Nephron (organoid): Measurements from ENCODE around the gene EFNA5.
A peak's percentile ranks its signal among the peaks of the same experiment; 100 is the strongest.

ENCODE experiments used
- H3K27ac Mint-ChIP-seq, 3 experiments: 2 replicates each; pipeline ENCODE4 v1.8.0; 2020; ENCODE audit warnings: mixed read lengths in 3 of 3, mild to moderate bottlenecking in 2 of 3, moderate library complexity in 1 of 3
- H3K27me3 Mint-ChIP-seq: 2 replicates; pipeline ENCODE4 v1.8.0; 2021; ENCODE audit warnings: low read depth, mild to moderate bottlenecking, moderate library complexity, mixed read lengths
- H3K36me3 Mint-ChIP-seq: 2 replicates; pipeline ENCODE4 v1.8.0; 2020; ENCODE audit warnings: low read depth, mixed read lengths
- H3K4me1 Mint-ChIP-seq: 2 replicates; pipeline ENCODE4 v1.8.0; 2020; ENCODE audit warnings: mixed read lengths
- H3K4me3 Mint-ChIP-seq, 3 experiments: 2 replicates each; pipeline ENCODE4 v1.8.0; 2020; ENCODE audit warnings: mild to moderate bottlenecking in 3 of 3, mixed read lengths in 3 of 3, moderate library complexity in 2 of 3
- H3K9me3 Mint-ChIP-seq: 2 replicates; pipeline ENCODE4 v1.8.0; 2020; ENCODE audit warnings: mixed read lengths
- TF ChIP-seq, protein P1 (sequence below), 3 experiments: fragments of 200-600 bp; sonication (generic); IDR thresholded peaks; one replicate each; pipeline ENCODE4 v1.5.0; 2021; ENCODE audit warnings: antibody characterized with exemption in 3 of 3; ENCODE audit not compliant: unreplicated experiment in 3 of 3

The EFNA5 gene

DNA sequence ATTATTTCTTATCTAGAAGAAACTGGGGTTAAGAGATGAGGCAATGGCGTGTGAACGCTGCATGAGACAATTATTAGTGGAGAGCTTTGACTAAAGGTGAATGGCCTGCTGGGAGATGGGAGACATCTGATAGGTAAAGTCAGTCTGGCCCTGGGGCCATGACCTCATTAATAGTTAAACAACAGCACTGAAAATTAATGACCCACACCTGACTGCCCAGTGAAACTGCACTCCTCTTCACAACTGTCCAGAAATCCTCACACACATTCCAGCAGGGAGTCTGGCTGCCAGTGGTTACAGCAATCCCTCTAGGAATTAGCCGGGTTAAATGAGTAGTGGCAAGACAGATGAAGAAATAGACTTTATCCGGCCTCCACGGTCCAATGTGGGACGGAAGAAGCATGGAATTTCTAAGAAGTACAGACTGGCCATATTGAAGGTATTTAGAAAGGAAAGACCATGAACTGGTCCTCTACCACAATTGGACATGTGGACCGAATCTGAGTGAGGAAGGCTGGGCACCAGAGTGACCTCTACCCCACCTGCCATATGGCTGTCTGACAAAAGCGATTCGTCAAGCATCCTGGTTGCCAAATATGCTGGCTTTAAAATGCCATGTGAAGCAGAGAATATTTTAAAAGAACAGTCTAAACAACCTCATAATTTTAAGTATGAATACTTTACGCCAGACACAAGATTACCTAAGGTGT, 138.4 kb downstream of the EFNA5 start:
- Mint-ChIP-seq H3K4me1 (peaks cover 33% of the 10 kb centered on the region), H3K9me3 (no peaks in the 10 kb centered on the region), H3K27me3 (no peaks in the 10 kb centered on the region), H3K4me3 (peak overlapping the region in 1 of 3 experiments; percentile 4), H3K27ac (peak overlapping the region in 2 of 3 experiments; percentile 42 to 60), H3K36me3 (peaks cover 3% of the 10 kb centered on the region)
- TF ChIP-seq, protein P1, sequence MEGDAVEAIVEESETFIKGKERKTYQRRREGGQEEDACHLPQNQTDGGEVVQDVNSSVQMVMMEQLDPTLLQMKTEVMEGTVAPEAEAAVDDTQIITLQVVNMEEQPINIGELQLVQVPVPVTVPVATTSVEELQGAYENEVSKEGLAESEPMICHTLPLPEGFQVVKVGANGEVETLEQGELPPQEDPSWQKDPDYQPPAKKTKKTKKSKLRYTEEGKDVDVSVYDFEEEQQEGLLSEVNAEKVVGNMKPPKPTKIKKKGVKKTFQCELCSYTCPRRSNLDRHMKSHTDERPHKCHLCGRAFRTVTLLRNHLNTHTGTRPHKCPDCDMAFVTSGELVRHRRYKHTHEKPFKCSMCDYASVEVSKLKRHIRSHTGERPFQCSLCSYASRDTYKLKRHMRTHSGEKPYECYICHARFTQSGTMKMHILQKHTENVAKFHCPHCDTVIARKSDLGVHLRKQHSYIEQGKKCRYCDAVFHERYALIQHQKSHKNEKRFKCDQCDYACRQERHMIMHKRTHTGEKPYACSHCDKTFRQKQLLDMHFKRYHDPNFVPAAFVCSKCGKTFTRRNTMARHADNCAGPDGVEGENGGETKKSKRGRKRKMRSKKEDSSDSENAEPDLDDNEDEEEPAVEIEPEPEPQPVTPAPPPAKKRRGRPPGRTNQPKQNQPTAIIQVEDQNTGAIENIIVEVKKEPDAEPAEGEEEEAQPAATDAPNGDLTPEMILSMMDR (IDR thresholded peaks at IDR 0.05; ENCODE audit: unreplicated experiment in 3 of 3), result no peak

DNA sequence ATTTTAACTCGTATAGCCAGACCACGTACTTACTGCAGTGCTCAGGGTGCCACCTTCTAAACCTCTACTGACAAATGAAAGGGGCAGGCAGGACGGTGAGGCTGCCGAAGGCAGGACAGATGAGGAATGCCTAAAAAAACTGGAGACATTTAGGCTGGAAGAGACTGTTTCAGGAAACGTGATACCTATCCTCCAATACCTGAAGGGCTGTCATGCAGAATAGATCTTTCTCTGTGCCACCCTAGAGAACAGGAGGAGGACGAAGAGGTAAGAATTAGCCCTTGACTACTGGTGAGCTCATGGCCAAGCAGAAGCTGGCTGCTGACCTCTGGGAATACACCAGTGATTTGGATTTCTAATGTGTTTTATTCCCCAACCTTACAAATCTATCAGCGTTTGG, 139.4 kb downstream of the EFNA5 start:
- Mint-ChIP-seq H3K4me3 (no peak overlapping the region), H3K9me3 (no peaks in the 10 kb centered on the region), H3K27me3 (no peaks in the 10 kb centered on the region), H3K27ac (peak overlapping the region in 1 of 3 experiments; percentile 60), H3K4me1 (peaks cover 37% of the 10 kb centered on the region), H3K36me3 (peaks cover 3% of the 10 kb centered on the region)
- TF ChIP-seq, protein P1 (IDR thresholded peaks at IDR 0.05; ENCODE audit: unreplicated experiment in 3 of 3), result no peak

DNA sequence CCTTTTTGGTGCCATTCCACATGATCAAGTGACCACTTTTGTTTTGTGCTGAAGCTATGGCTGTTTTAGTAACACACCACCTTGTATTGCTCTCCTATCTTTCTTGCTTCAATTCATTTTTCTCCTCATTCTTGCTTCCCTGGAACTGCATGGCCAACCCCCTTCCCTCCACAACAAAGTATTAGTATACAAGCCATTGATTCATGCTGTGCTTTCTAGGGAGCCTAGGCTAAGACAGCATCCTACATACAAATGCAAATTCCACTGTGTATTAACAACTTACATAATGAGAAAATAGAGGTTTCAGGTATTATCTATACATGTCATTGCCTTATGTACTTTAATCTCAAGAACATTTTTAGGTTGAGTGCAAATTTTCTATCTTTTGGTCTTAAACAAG, 141.1 kb downstream of the EFNA5 start:
- peaks cover 3% of the 10 kb centered on the region for H3K36me3 Mint-ChIP-seq
- no peak overlapping the region for H3K4me3 Mint-ChIP-seq
- H3K9me3 Mint-ChIP-seq, result no peaks in the 10 kb centered on the region
- no peak overlapping the region for H3K27ac Mint-ChIP-seq
- H3K27me3 Mint-ChIP-seq, result no peaks in the 10 kb centered on the region
- peaks cover 33% of the 10 kb centered on the region for H3K4me1 Mint-ChIP-seq
- TF ChIP-seq, protein P1 (IDR thresholded peaks at IDR 0.05; ENCODE audit: unreplicated experiment in 3 of 3), result no peak

DNA sequence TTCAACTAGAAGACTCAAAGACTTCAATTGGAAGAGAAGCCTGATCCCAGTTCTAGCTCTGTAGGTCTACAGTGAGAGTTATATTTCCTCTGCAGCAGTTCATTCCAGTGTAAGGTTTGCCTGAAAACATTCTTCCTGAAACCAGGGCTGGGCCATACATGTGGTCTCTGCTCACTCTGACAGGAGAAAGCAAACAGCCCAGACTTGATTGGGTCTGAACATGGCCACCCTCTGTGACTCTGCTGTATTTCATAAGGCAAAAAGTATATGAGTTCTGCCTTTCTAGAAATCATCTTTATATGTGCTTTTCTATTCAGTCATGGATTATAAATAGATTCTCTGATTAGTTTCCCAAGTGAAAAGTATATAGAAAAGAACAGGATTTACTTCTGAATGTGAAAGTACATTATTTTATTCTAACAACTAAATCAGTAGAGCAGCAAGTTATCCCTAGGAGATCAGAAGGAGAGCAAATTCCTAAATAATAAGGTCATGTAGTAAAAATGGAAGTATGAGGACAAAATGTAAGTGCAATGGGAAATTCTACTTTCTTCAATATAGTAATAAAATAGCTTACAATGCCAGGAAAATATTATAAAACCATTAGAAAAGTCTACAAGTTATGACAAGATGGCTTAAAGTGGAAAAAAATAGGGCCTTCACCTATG, 144.3 kb downstream of the EFNA5 start:
- peak overlapping the region in 2 of 3 experiments; percentile 16 to 55 for H3K27ac Mint-ChIP-seq
- no peak overlapping the region for H3K4me3 Mint-ChIP-seq
- H3K36me3 Mint-ChIP-seq, result peaks cover 3% of the 10 kb centered on the region
- peaks cover 23% of the 10 kb centered on the region for H3K4me1 Mint-ChIP-seq
- no peaks in the 10 kb centered on the region for H3K9me3 Mint-ChIP-seq
- TF ChIP-seq, protein P1 (IDR thresholded peaks at IDR 0.05; ENCODE audit: unreplicated experiment in 3 of 3), result no peak
- no peaks in the 10 kb centered on the region for H3K27me3 Mint-ChIP-seq

DNA sequence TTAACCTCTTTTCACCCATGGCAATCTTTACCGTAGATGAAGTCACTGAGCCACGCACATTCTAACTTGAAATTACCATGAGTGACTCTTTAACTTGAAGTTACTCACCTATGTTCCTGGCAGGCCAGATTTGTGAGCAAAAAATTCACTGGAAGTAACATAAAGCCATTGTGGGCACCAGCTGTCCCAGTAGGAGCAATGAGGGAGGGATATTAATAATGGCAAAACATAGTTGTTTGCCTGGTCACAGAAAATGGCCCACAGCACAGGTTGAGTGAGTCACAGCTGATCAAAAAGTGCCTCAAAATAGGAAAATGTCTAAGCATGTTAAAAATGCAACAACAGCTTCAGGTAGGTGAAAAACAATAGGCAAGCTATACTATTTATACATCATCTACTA, 146.6 kb downstream of the EFNA5 start:
- no peaks in the 10 kb centered on the region for H3K9me3 Mint-ChIP-seq
- TF ChIP-seq, protein P1 (IDR thresholded peaks at IDR 0.05; ENCODE audit: unreplicated experiment in 3 of 3), result no peak

More for the DNA sequence above, 146.6 kb downstream of the EFNA5 start:
- Mint-ChIP-seq H3K27ac (peak overlapping the region in 2 of 3 experiments; percentile 47 to 78), H3K4me1 (peaks cover 23% of the 10 kb centered on the region), H3K4me3 (no peak overlapping the region), H3K36me3 (no peaks in the 10 kb centered on the region), H3K27me3 (no peaks in the 10 kb centered on the region)
